Astrocyte of the cerebellum (primary cell): ENCODE results near the gene LMTK2.

Source experiments
- DNase-seq: peaks from one replicate; pipeline ENCODE4 v3.0.0-alpha.2; 2011; ENCODE audit warnings: low read depth
- H3K4me3 ChIP-seq: 2 replicates; pipeline ENCODE4 v1.5.1; 2011; ENCODE audit warnings: mild to moderate bottlenecking, low read depth, low read length, moderate library complexity
- in situ Hi-C: cut with HindIII; loops from 2 replicates; pipeline ENCODE4 v1.10.0; 2017; ENCODE audit warnings: low sequenced_read_pairs
- TF ChIP-seq, protein P1 (sequence below): IDR thresholded peaks from 2 replicates; pipeline ENCODE4 v1.5.1; 2012; ENCODE audit warnings: low read length, low read depth, moderate library complexity, mild to moderate bottlenecking; ENCODE audit errors: missing control alignments

Gene LMTK2

DNA sequence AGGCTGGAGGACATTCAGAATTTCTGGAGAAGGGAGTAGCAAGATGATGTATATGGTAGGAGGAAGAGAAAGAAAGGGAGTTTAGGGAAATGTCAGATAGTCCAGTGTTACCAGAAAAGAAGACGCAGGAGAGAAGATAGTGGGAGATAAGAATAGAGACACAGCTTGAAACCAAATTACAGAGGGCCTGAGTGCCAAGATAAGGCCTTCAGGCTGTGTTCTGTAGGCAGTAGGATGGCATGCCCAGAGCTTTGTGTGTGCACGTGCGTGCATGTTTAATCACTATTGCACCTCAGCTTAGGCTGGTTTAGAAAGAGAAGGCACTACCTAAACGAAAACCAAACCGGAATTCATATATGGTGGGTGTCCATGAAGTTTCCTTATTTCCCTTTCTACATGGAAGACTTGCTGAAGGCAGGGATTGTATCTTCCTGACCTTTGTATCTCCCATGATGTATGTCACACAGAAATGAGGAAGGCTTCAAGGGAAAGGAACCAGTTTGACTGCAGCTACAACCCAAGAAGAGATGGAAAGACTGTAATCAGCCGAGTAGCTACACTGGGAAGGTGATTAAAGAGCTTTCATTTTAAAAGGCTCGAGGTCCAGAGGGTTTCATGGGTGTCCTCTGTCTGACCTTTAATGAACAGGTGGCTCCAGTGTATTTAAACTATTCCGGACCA, 68.7 kb downstream of the LMTK2 start:
- no peak overlapping the region for H3K4me3 ChIP-seq
- TF ChIP-seq, protein P1, sequence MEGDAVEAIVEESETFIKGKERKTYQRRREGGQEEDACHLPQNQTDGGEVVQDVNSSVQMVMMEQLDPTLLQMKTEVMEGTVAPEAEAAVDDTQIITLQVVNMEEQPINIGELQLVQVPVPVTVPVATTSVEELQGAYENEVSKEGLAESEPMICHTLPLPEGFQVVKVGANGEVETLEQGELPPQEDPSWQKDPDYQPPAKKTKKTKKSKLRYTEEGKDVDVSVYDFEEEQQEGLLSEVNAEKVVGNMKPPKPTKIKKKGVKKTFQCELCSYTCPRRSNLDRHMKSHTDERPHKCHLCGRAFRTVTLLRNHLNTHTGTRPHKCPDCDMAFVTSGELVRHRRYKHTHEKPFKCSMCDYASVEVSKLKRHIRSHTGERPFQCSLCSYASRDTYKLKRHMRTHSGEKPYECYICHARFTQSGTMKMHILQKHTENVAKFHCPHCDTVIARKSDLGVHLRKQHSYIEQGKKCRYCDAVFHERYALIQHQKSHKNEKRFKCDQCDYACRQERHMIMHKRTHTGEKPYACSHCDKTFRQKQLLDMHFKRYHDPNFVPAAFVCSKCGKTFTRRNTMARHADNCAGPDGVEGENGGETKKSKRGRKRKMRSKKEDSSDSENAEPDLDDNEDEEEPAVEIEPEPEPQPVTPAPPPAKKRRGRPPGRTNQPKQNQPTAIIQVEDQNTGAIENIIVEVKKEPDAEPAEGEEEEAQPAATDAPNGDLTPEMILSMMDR, result no peak
- no peak for DNase-seq
- in situ Hi-C loops, result no loop called here

- no peak overlapping the region for H3K4me3 ChIP-seq
- DNase-seq, result no peak
- TF ChIP-seq, protein P1, result no peak
- in situ Hi-C loops, result no loop called here
Measured at GRCh38 chr7:98177553-98177952, 70.9 kb downstream of the LMTK2 start.

DNA sequence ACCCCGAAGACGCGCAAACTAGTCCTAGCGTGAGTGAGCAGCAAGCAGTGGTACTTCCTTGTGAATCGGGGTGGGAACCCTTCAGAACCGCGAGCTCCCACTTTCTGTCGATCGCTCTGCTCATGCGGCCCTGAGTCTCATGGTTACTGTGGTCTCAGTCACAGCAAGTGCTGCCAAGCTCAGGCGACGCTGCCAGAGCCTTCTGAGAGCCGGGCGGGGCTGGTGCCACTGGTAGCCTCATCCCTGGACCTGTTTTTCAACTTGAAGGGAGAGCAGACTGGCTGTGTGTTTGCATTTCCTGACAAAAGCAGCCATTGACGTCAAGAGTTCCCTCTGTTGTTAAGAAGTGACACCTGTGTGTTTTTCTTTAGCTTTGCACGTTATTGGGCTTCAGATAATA, 71.7 kb downstream of the LMTK2 start:
- DNase-seq, result no peak
- TF ChIP-seq, protein P1, result no peak
- in situ Hi-C loops, result no loop called here
- H3K4me3 ChIP-seq, result no peak overlapping the region

DNA sequence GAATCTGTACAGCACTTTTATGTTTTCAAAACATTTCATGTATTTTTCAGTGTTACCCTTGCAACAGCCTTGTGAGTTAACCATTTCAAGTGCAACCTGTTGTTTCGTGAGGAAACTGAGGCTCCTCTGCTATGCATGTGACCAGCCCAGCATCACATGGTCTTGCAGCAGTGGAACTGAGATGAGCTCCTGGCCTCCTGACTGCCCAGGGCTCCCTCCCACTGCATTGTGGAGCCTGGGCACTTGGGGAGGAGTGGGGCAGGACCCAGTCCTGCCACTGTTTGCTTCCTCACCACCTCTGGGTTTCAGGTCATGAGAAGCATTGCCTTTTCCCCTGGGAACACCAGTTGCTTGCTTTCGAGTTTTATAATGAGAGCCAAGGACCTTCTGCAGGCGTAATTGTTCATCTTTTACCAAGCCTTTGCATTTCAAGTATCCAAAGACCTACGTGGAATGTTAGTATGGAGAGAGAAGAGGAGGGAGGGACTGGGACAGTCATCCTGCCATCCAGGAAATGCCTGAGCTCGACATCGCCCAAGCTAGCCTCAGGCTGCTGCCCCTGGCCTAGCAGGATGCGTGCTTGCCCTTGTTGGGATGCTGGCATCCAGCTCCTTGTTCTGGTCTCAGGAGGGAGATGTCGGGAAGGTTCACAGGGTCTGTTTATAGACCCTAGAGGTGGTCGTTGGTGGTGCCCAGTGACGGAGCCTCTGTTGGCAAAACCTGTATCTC, 72.3 kb downstream of the LMTK2 start:
- in situ Hi-C loops, result no loop called here
- TF ChIP-seq, protein P1, result no peak
- no peak overlapping the region for H3K4me3 ChIP-seq
- no peak for DNase-seq

- DNase-seq, result no peak
- no peak overlapping the region for H3K4me3 ChIP-seq
- TF ChIP-seq, protein P1, result no peak
- in situ Hi-C loops, result no loop called here
Measured at GRCh38 chr7:98180751-98181150, 74.1 kb downstream of the LMTK2 start.

DNA sequence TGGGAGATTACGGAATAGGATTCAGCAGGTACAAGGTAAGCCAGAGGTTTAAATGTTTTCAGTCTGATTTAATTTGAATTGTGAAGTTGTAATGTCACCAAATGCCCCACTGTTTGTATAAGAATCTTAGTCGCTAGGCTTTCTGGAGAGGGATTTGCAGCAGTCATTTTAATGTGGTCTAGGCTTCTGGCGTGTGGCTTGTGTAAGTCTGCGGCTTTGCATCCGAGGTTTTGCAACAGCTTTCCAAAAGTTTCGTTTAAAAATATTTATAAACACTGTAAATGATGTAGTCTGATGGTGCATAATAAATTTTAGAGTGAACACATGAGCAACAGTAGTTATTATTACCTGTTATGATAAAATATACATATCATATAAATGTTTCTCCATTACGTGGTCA, 78.4 kb downstream of the LMTK2 start:
- no peak for DNase-seq
- in situ Hi-C loops, result no loop called here
- TF ChIP-seq, protein P1, result no peak
- H3K4me3 ChIP-seq, result no peak overlapping the region
